Left renal cortex interstitium (tissue), 4 donors: ENCODE measurements around the gene DNM2. TPM values are rescaled to one million over a fixed set of nuclear protein-coding genes. Genes with fewer than 3 reads are reported as not detected.

Source experiments
- DNase-seq, 4 donors: peaks; one replicate each; pipeline ENCODE4 v3.0.0-alpha.2; 2013; ENCODE audit warnings: low read depth in 4 of 4, low spot score in 2 of 4, missing footprints in 1 of 4
- polyA plus RNA-seq, 4 donors: library from polyadenylated mRNA; unstranded; fragments of 120-200 nt; gene quantifications; one replicate each; pipeline ENCODE4 v1.2.1, GENCODE V29; 2013; ENCODE audit not compliant: insufficient read length in 4 of 4

The DNM2 gene
- polyA plus RNA-seq, 4 donors = 124 to 180 (median 138) TPM

DNA sequence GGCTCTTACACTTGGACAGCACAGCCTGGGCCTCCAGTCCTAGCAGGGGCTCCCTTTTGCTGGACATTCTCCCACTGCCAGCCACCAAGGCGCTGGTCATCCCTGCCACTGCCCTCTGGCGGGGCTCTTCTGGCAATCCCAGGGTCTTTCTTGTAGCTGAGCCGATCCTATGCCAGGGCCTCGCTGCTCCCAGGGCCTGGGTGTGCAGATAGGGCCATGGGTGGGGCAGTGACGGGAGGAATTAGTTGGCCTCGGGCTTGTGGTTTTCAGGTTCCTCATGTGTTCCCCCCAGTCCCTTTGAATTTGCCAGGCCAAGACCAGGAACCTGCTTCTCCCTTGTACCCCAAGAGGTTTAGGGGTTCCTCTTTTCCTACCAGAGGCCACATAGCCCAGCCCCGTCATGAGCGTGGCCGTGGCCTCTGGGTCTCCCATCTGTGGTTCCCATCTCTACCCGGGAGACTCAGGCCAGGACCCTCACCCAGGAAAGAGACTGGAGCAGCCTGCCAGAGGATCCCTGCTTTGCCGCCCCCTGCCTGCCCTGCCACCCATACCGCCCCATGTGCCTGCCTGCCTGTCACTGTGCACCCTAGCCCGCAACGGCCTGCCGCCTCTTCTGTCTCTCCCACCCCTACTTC, 91.9 kb downstream of the DNM2 start:
- DNase-seq = no peak

DNA sequence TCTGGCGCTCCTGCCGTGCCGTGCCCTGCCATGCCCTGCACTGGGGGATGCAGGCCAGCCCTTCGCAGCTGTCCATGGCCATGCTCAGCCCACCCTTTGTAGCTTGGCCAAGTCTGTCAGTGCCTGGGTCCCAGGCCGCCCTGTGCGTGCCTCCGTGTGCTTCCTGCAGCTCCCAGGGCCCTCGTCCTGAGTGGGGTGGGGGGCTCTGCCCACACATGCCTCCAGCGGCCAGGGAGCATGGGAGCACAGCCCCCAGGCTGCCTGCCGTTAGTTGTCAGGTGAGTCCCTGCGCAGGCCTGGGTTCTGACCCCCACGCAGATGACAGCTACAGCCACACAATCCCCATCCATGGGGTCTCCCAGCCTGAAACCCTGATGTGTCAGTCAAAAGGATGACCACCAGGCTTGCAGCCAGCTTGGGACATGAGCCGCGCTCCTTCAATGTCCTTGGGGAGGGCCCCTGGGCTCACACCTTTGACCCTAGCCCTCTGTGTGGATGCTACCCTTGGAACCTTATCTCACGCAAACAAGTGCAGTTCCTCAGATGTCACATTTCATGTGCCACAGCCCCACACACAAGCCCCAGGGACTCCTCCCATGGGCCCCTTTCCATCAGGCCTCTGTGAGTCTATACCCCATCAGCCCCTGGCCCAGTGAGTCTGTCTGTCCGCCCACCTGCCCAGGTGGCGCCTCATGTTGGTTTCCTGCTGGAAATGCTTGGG, 93.7 kb downstream of the DNM2 start:
- no peak for DNase-seq

- no peak for DNase-seq
These were observed 94.3 kb downstream of the DNM2 start for GRCh38 chr19:10812196-10812595.

- no peak for DNase-seq
These were observed 95.1 kb downstream of the DNM2 start for GRCh38 chr19:10812902-10813404.

DNA sequence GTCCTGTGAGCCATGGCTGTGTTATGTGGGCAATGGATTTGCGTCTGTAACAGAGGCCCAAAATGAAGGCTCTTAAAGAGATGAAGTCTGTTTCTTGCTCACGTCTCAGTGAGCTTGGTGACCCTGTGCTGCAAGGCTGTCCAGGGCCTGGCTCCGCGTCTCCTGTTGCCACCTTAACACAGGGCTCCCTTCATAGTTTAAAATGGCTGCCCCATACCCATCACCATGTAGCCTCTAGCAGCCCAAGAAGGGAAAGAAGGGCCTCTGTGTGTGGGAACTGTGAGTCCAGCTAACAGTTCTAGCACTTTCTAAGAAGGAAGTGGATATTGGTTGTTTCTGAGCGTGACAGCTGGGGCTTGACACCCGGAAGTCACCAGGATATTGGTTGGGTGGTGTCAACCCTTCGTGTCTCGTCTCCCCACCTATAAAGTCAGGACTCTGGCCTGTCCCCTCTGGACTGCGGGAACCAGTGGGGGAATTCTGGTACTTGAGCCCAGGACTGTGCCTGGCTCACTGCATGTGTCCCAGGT, 97.2 kb downstream of the DNM2 start:
- DNase-seq = no peak

DNA sequence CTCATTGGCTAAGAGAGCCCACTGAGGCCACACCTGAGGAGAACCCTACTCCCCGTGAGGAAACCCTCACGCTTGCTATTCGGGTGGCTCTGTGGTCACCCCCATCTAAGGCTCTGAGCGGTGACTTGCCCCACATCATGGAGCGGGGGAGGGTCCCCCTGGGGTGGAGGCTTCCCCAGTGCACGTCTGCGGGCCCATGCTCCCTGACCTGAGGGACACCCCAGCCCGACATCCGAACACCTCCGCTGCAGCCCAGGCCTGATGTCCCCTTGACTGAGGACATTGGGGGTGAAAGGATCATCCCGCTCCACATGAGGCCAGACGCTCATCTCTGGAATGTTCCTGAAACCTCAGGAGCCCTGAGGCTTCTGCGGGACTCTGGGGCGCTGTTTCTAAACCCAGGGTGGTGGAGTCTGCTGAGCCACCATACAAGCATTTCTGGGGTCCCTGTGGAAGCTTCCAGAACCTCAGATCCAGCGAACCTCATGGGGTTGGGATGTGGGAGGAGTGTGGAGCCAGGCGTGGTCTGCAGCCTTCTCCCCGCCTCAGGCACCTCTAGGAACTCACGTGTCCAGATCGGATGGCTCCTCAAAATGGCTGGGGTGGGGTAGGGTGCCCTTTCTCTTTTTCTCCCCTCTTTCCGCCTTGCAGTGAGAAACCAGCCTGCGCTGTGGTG, 98.2 kb downstream of the DNM2 start:
- DNase-seq = no peak

GRCh38 chr19:10816691-10817090, 98.8 kb downstream of the DNM2 start:
- DNase-seq = no peak

DNA sequence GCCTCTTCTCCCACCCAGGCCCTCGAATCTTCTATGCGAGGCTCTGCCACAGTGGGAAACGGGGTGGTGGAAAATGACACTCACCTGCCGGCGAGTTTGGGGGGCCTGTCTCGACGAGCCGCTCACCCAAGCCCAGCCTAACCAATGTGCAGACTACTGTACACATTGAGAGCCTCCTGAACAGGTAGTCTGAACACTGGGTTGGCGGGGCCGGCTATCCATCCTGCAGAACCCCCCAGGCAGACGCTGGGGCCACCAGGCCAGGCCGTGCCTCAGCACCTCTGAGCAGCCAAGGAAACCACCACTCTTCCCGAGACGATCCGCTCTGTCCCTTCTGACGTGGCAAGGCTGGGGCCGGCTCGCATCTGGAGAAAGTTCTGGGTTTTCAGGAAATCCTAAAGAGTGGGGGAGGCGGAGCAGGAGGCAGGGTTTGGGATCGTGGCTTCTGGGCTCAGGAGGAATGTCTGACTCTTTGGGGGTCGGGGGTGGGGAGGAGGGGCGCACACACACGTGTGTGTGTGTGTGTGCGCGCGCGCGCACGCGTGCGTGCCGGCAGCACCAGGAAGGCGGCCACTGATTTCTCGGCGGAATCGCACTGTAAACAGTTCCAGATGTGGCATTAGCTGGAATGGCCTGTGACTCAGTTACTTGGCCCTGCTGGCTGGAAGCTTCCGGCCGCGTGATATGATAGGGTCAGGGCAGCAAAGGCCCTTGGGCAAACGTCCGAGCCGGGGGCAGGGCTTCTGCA, 99.6 kb downstream of the DNM2 start:
- DNase-seq = peak in 2 of 4 donors; percentile 18 to 38

- DNase-seq = no peak
These were observed 100.6 kb downstream of the DNM2 start for GRCh38 chr19:10818301-10819123.

- DNase-seq = no peak
These were observed 101.5 kb downstream of the DNM2 start for GRCh38 chr19:10819124-10820060.

DNA sequence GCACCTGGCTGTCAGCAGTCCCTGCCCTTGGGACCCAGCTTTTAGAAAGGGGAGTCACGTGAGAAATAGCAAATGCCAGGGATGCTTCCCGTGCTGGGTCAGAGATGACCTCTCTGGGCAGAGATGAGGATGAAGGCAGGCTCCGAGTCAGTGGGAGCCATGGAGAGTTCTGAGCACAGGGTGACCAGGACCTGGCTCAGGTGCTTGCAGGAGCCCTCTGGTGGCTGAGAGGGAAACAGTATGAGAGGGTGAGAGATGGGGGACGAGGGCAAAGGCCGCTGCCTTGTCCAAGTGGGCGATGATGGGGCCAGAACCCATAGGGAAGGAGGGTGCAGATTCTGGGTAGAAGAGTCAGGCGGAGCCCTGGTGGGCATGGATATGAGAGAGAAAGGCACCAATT, 102.3 kb downstream of the DNM2 start:
- DNase-seq = no peak

- DNase-seq = no peak
These were observed 105.8 kb downstream of the DNM2 start for GRCh38 chr19:10823690-10824089.

GRCh38 chr19:10826231-10826630, 108.4 kb downstream of the DNM2 start:
- DNase-seq = no peak

- no peak for DNase-seq
These were observed 109.0 kb downstream of the DNM2 start for GRCh38 chr19:10826846-10827245.

- no peak for DNase-seq
These were observed 111.3 kb downstream of the DNM2 start for GRCh38 chr19:10828981-10829821.

GRCh38 chr19:10829967-10830366, 112.1 kb downstream of the DNM2 start:
- DNase-seq = no peak

DNA sequence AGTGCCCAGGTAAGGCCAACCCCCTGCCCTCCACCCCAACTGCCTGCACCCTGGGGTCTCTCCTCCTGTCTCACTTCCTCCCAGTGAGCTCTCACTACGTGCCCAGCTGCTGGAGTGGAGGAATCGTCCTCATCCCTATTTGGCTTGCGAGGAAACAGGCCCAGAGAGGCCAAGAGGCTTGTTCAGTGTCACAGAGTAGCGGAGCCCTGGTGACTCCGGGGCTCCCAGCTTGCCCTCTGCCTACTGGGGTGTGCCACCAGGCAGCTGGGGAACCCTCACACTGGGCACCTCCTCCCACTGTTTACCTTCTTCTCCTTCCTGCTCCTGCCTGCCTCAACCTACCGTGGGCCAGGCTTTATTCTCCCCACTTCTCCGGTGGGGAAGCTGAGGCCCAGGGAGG, 112.5 kb downstream of the DNM2 start:
- no peak for DNase-seq
